ENCODE measurements around the gene CNTN1. TPM values are rescaled to one million over a fixed set of nuclear protein-coding genes. Genes with fewer than 3 reads are reported as not detected.

The CNTN1 gene
- total RNA-seq, 3 donors from 2014 or later: 0.38 to 6.9 (median 1.3) TPM

DNA sequence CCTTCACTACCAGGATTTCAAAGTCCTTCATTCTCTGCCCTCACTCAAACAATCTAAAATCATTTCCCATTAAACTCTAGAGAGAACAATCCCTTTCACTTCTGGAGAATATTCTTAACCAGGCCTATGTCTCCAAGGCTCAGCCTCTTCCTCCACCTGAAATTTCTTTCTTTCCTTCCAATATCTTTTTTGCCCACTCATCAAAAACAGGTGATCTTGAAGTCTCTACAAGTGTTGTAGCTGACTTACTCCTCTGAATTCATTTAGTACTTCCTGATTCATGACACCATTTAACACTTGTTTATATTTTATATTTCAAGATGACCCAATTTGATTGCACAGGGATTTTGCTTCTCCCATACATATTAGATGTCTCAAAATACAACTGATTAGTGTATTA, 429.1 kb downstream of the CNTN1 start:
- Histone ChIP-seq H3K36me3 (ENCODE audit: low read depth) (no peaks in the 10 kb centered on the region), H3K4me3 (no peak overlapping the region), H3K9me3 (no peaks in the 10 kb centered on the region), H3K4me1 (ENCODE audit: low read depth) (no peaks in the 10 kb centered on the region)
- intact Hi-C loops (cut with DNase I, micrococcal nuclease): no loop called here
- DNase-seq (no peak), ATAC-seq (no peak)
- TF ChIP-seq, protein P1, sequence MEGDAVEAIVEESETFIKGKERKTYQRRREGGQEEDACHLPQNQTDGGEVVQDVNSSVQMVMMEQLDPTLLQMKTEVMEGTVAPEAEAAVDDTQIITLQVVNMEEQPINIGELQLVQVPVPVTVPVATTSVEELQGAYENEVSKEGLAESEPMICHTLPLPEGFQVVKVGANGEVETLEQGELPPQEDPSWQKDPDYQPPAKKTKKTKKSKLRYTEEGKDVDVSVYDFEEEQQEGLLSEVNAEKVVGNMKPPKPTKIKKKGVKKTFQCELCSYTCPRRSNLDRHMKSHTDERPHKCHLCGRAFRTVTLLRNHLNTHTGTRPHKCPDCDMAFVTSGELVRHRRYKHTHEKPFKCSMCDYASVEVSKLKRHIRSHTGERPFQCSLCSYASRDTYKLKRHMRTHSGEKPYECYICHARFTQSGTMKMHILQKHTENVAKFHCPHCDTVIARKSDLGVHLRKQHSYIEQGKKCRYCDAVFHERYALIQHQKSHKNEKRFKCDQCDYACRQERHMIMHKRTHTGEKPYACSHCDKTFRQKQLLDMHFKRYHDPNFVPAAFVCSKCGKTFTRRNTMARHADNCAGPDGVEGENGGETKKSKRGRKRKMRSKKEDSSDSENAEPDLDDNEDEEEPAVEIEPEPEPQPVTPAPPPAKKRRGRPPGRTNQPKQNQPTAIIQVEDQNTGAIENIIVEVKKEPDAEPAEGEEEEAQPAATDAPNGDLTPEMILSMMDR (IDR thresholded peaks at IDR 0.05): no peak
